ENCODE measurements around the gene TMEM151B.

DNA sequence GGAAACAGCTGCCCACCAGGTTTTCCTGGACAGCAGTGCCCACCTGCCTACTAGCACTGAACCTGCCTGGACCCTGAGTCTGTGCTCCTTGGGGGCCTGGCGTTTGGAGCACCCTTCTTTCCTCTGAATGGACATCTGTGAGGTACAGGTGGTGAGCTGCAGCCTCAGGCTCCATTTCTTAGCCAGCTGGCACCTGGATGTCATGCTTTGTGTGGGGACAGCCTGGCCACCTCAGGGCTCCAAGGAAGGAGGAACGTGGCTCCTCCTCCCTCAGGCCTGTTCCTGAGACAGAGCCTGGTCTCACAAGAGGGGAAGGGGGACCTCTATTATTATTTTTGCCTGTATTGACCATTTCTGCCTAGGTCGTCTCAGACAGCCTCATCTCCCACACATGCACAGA lies 8.1 kb downstream of the TMEM151B start:
- TF ChIP-seq, protein P1, sequence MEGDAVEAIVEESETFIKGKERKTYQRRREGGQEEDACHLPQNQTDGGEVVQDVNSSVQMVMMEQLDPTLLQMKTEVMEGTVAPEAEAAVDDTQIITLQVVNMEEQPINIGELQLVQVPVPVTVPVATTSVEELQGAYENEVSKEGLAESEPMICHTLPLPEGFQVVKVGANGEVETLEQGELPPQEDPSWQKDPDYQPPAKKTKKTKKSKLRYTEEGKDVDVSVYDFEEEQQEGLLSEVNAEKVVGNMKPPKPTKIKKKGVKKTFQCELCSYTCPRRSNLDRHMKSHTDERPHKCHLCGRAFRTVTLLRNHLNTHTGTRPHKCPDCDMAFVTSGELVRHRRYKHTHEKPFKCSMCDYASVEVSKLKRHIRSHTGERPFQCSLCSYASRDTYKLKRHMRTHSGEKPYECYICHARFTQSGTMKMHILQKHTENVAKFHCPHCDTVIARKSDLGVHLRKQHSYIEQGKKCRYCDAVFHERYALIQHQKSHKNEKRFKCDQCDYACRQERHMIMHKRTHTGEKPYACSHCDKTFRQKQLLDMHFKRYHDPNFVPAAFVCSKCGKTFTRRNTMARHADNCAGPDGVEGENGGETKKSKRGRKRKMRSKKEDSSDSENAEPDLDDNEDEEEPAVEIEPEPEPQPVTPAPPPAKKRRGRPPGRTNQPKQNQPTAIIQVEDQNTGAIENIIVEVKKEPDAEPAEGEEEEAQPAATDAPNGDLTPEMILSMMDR (IDR thresholded peaks at IDR 0.05), result no peak
- TF ChIP-seq EZH2 (IDR thresholded peaks at IDR 0.05), result no peak
